GM18861 (cell line): ENCODE data around the gene MDM4.
"Not testable (repeated sequence)": the region's sequence is repeated elsewhere in the genome, so short reads cannot be mapped to it uniquely, and the experiment has no call there.

Source experiments
- ATAC-seq: cut with Tn5 transposase; IDR thresholded peaks from one replicate; pipeline ENCODE4 v1.9.1; 2021; ENCODE audit not compliant: unreplicated experiment

MDM4 gene

GRCh38 chr1:204513117-204513716 lies 3.0 kb upstream of the MDM4 start:
- ATAC-seq = peak; percentile 43

- ATAC-seq = no peak
Measured at GRCh38 chr1:204514828-204515227, 1.4 kb upstream of the MDM4 start.

GRCh38 chr1:204517382-204517781 lies 1.2 kb downstream of the MDM4 start:
- not testable (repeated sequence) for ATAC-seq

- ATAC-seq = peak; percentile 48
Measured at GRCh38 chr1:204520834-204521709, 4.9 kb downstream of the MDM4 start.

- not testable (repeated sequence) for ATAC-seq
Measured at GRCh38 chr1:204521941-204522521, 5.8 kb downstream of the MDM4 start.

GRCh38 chr1:204523605-204524215 lies 7.5 kb downstream of the MDM4 start:
- no peak for ATAC-seq

- no peak for ATAC-seq
Measured at GRCh38 chr1:204524986-204525385, 8.8 kb downstream of the MDM4 start.

GRCh38 chr1:204528241-204528640 lies 12.0 kb downstream of the MDM4 start:
- no peak for ATAC-seq

GRCh38 chr1:204528677-204529076 lies 12.5 kb downstream of the MDM4 start:
- ATAC-seq = no peak

- ATAC-seq = no peak
Measured at GRCh38 chr1:204529371-204529895, 13.2 kb downstream of the MDM4 start.

GRCh38 chr1:204530932-204531331 lies 14.7 kb downstream of the MDM4 start:
- peak; percentile 90 for ATAC-seq

GRCh38 chr1:204532832-204533231 lies 16.6 kb downstream of the MDM4 start:
- ATAC-seq = no peak

GRCh38 chr1:204541626-204542025 lies 25.4 kb downstream of the MDM4 start:
- ATAC-seq = no peak

GRCh38 chr1:204544321-204544720 lies 28.1 kb downstream of the MDM4 start:
- no peak for ATAC-seq

- no peak for ATAC-seq
Measured at GRCh38 chr1:204545202-204545601, 29.0 kb downstream of the MDM4 start.

GRCh38 chr1:204545881-204546280 lies 29.7 kb downstream of the MDM4 start:
- ATAC-seq = no peak

GRCh38 chr1:204548265-204548664 lies 32.1 kb downstream of the MDM4 start:
- ATAC-seq = no peak

- no peak for ATAC-seq
Measured at GRCh38 chr1:204549313-204549712, 33.1 kb downstream of the MDM4 start.

- no peak for ATAC-seq
Measured at GRCh38 chr1:204550926-204551325, 34.7 kb downstream of the MDM4 start.

- no peak for ATAC-seq
Measured at GRCh38 chr1:204556458-204557052, 40.3 kb downstream of the MDM4 start.

GRCh38 chr1:204558467-204558866 lies 42.3 kb downstream of the MDM4 start:
- no peak for ATAC-seq
